Astrocyte of the spinal cord (primary cell): ENCODE measurements around the gene COL4A6.

ENCODE experiments used
- DNase-seq: peaks from one replicate; pipeline ENCODE4 v3.0.0; 2011; ENCODE audit warnings: low read depth, low spot score
- H3K4me3 ChIP-seq: 2 replicates; pipeline ENCODE4 v1.5.1; 2011; ENCODE audit warnings: low read depth, mild to moderate bottlenecking, low read length, moderate library complexity
- CTCF ChIP-seq: IDR thresholded peaks from 2 replicates; pipeline ENCODE4 v1.5.1; 2012; ENCODE audit warnings: low read depth, mild to moderate bottlenecking, low read length, inconsistent platforms
- in situ Hi-C: cut with HindIII; loops from 2 replicates; pipeline ENCODE4 v1.10.0; 2017; ENCODE audit warnings: low sequenced_read_pairs

COL4A6 gene

GRCh38 chrX:108122748-108123147 lies 315.5 kb downstream of the COL4A6 start:
- no peak for TF ChIP-seq CTCF
- H3K4me3 ChIP-seq: no peak overlapping the region
- in situ Hi-C loops: no loop called here
- peak; percentile 23 for DNase-seq

GRCh38 chrX:108121291-108121690 lies 316.9 kb downstream of the COL4A6 start:
- TF ChIP-seq CTCF: no peak
- in situ Hi-C loops: no loop called here
- no peak overlapping the region for H3K4me3 ChIP-seq
- DNase-seq: no peak

- no peak for DNase-seq
- no peak for TF ChIP-seq CTCF
- in situ Hi-C loops: no loop called here
- no peak overlapping the region for H3K4me3 ChIP-seq
These were observed 320.2 kb downstream of the COL4A6 start for GRCh38 chrX:108117988-108118387.

- in situ Hi-C loops: no loop called here
- DNase-seq: no peak
- no peak overlapping the region for H3K4me3 ChIP-seq
- no peak for TF ChIP-seq CTCF
These were observed 323.7 kb downstream of the COL4A6 start for GRCh38 chrX:108114541-108114940.
